H1 (cell line): ENCODE measurements around the gene PNMA8B. TPM values are rescaled to one million over a fixed set of nuclear protein-coding genes. Genes with fewer than 3 reads are reported as not detected.

Experiments used
- CTCF ChIA-PET: fragments of 300-600 bp; sonication (Branson Sonifier 250); formaldehyde crosslinking; loops from one replicate; lab custom pipeline; 2021; ENCODE audit not compliant: partially characterized antibody; lab: Charles Lee
- POLR2A ChIA-PET: fragments of 300-600 bp; sonication (Branson Sonifier 250); formaldehyde crosslinking; loops from one replicate; lab custom pipeline; 2021; ENCODE audit warnings: inconsistent platforms; ENCODE audit not compliant: partially characterized antibody; lab: Charles Lee
- DNase-seq, 2 experiments: peaks; one replicate each; pipeline versions ENCODE4 v3.0.0 to v3.0.0-alpha.2; 2010 to 2022; ENCODE audit warnings: low spot score in 2 of 2, low read depth in 1 of 2, mixed read lengths in 1 of 2
- FAIRE-seq: peaks from 2 replicates; lab custom pipeline; 2011; peaks lifted over from hg19 to GRCh38; lab: Jason Lieb, UNC
- H2AFZ ChIP-seq: 2 replicates; pipeline ENCODE4 v1.8.1; 2012; ENCODE audit warnings: low read length, inconsistent platforms
- H2AK5ac ChIP-seq: 2 replicates; pipeline ENCODE4 v1.6.1; 2013; ENCODE audit warnings: low read depth, low read length
- H2BK120ac ChIP-seq: replicated peaks from 2 replicates; pipeline ENCODE3; 2013; ENCODE audit warnings: low read depth, low read length, inconsistent platforms
- H2BK12ac ChIP-seq: 2 replicates; pipeline ENCODE4 v1.6.1; 2013; ENCODE audit warnings: low read depth, low read length
- H2BK15ac ChIP-seq: 2 replicates; pipeline ENCODE4 v1.6.1; 2013; ENCODE audit warnings: low read length
- H2BK20ac ChIP-seq: 2 replicates; pipeline ENCODE4 v1.6.1; 2013; ENCODE audit warnings: low read length
- H2BK5ac ChIP-seq: 2 replicates; pipeline ENCODE4 v1.6.1; 2013; ENCODE audit warnings: low read depth, low read length
- H3K14ac ChIP-seq: 2 replicates; pipeline ENCODE4 v1.6.1; 2013; ENCODE audit warnings: inconsistent platforms; ENCODE audit not compliant: insufficient read length
- H3K18ac ChIP-seq: 2 replicates; pipeline ENCODE4 v1.6.1; 2013; ENCODE audit warnings: low read length; ENCODE audit errors: extremely low read depth
- H3K23ac ChIP-seq: 2 replicates; pipeline ENCODE4 v1.6.1; 2013; ENCODE audit warnings: inconsistent platforms; ENCODE audit not compliant: insufficient read length
- H3K23me2 ChIP-seq: 2 replicates; pipeline ENCODE4 v1.6.1; 2013; ENCODE audit warnings: low read depth, low read length
- H3K27ac ChIP-seq: 2 replicates; pipeline ENCODE4 v1.6.1; 2011; ENCODE audit warnings: low read depth, low read length, inconsistent platforms
- H3K27me3 ChIP-seq, 4 experiments: replicated peaks in 1 of 4; 1 replicate in 1 of 4; 2 replicates in 3 of 4; pipeline versions ENCODE4 v1.6.1 to v1.8.1; 2011 to 2013; ENCODE audit warnings: low read length in 3 of 4, mild to moderate bottlenecking in 3 of 4, inconsistent platforms in 2 of 4, mixed read lengths in 2 of 4, moderate library complexity in 1 of 4; ENCODE audit not compliant: control insufficient read depth in 3 of 4, insufficient read depth in 3 of 4; ENCODE audit errors: extremely low read depth in 1 of 4
- H3K36me3 ChIP-seq, 4 experiments: 2 replicates each; pipeline versions ENCODE4 v1.6.1 to v1.8.1; 2011 to 2013; ENCODE audit warnings: mild to moderate bottlenecking in 4 of 4, low read length in 3 of 4, moderate library complexity in 2 of 4, control low read depth in 1 of 4, inconsistent platforms in 1 of 4; ENCODE audit not compliant: insufficient read depth in 4 of 4, control insufficient read depth in 2 of 4
- H3K4ac ChIP-seq: replicated peaks from 2 replicates; pipeline ENCODE3; 2013; ENCODE audit warnings: low read length, low read depth, mixed read lengths, inconsistent platforms; ENCODE audit not compliant: insufficient read length
- H3K4me1 ChIP-seq, 4 experiments: replicated peaks in 1 of 4; 1 replicate in 1 of 4; 2 replicates in 3 of 4; pipeline versions ENCODE4 v1.6.1 to v1.8.1; 2011 to 2013; ENCODE audit warnings: low read length in 3 of 4, inconsistent platforms in 2 of 4, mixed read lengths in 1 of 4; ENCODE audit not compliant: insufficient read depth in 4 of 4, control insufficient read depth in 3 of 4
- H3K4me2 ChIP-seq, 2 experiments: 2 replicates each; pipeline versions ENCODE4 v1.6.1 to v1.8.1; 2011 to 2013; ENCODE audit warnings: low read depth in 2 of 2, low read length in 2 of 2, control low read depth in 1 of 2, inconsistent platforms in 1 of 2, mild to moderate bottlenecking in 1 of 2; ENCODE audit not compliant: insufficient read depth in 1 of 2
- H3K4me3 ChIP-seq, 4 experiments: fragments of 200-600, 300-600 bp in 1 of 4; sonication (generic), shearing (Covaris generic), sonication (Bioruptor Twin) in 1 of 4; 2 replicates each; pipeline versions ENCODE4 v1.5.1 to v1.8.1; 2011 to 2016; ENCODE audit warnings: low read length in 4 of 4, low read depth in 3 of 4, control low read depth in 2 of 4, inconsistent platforms in 2 of 4, mild to moderate bottlenecking in 2 of 4, mixed read lengths in 1 of 4, moderate library complexity in 1 of 4; ENCODE audit not compliant: insufficient read depth in 2 of 4; ENCODE audit errors: extremely low read depth in 1 of 4
- H3K56ac ChIP-seq: replicated peaks from 2 replicates; pipeline ENCODE3; 2013; ENCODE audit warnings: low read depth, mild to moderate bottlenecking, mixed read lengths, low read length, inconsistent platforms; ENCODE audit not compliant: insufficient read length
- H3K79me1 ChIP-seq: 2 replicates; pipeline ENCODE4 v1.6.1; 2013; ENCODE audit warnings: low read depth, low read length, control low read depth
- H3K79me2 ChIP-seq, 2 experiments: 2 replicates each; pipeline versions ENCODE4 v1.6.1 to v1.8.1; 2012 to 2013; ENCODE audit warnings: low read length in 2 of 2, mild to moderate bottlenecking in 2 of 2, inconsistent platforms in 1 of 2; ENCODE audit not compliant: insufficient read depth in 2 of 2, control insufficient read depth in 1 of 2
- H3K9ac ChIP-seq, 4 experiments: replicated peaks in 1 of 4; 1 replicate in 1 of 4; 2 replicates in 3 of 4; pipeline versions ENCODE4 v1.6.1 to v1.8.1; 2011 to 2013; ENCODE audit warnings: low read depth in 3 of 4, low read length in 3 of 4, control low read depth in 2 of 4, mild to moderate bottlenecking in 2 of 4, moderate library complexity in 2 of 4, inconsistent platforms in 1 of 4; ENCODE audit errors: extremely low read depth in 1 of 4
- H3K9me3 ChIP-seq, 2 experiments: 2 replicates each; pipeline versions ENCODE4 v1.6.1 to v1.8.1; 2012 to 2013; ENCODE audit warnings: mild to moderate bottlenecking in 2 of 2, moderate library complexity in 2 of 2, control low read depth in 1 of 2, inconsistent platforms in 1 of 2, low read depth in 1 of 2, low read length in 1 of 2, mixed read lengths in 1 of 2; ENCODE audit not compliant: insufficient read depth in 2 of 2
- H4K20me1 ChIP-seq, 2 experiments: replicated peaks in 1 of 2; 2 replicates each; pipeline versions ENCODE3 to v1.8.1; 2011 to 2013; ENCODE audit warnings: inconsistent platforms in 2 of 2, low read length in 2 of 2, mild to moderate bottlenecking in 1 of 2; ENCODE audit not compliant: insufficient read depth in 2 of 2, control insufficient read depth in 1 of 2
- H4K5ac ChIP-seq: 2 replicates; pipeline ENCODE4 v1.6.1; 2013; ENCODE audit warnings: low read length, low read depth, mixed read lengths, inconsistent platforms; ENCODE audit not compliant: insufficient read length
- H4K8ac ChIP-seq: 2 replicates; pipeline ENCODE4 v1.8.0; 2013; ENCODE audit warnings: mild to moderate bottlenecking, moderate library complexity, low read length, inconsistent platforms; ENCODE audit not compliant: insufficient read depth; ENCODE audit errors: extremely low read depth
- H4K91ac ChIP-seq: replicated peaks from 2 replicates; pipeline ENCODE3; 2013; ENCODE audit warnings: low read length, mixed read lengths, inconsistent platforms; ENCODE audit not compliant: insufficient read length
- CHD1 ChIP-seq: IDR thresholded peaks from 2 replicates; pipeline ENCODE4 v1.6.1; 2012; ENCODE audit warnings: low read depth, low read length, improper control_type of control experiment
- EP300 ChIP-seq, 2 experiments: IDR thresholded peaks; 1 replicate in 1 of 2; 2 replicates in 1 of 2; pipeline ENCODE4 v1.6.1; 2011 to 2012; ENCODE audit warnings: low read depth in 2 of 2, low read length in 2 of 2, mild to moderate bottlenecking in 2 of 2, borderline replicate concordance in 1 of 2, inconsistent platforms in 1 of 2, moderate library complexity in 1 of 2
- JUN ChIP-seq: IDR thresholded peaks from 2 replicates; pipeline ENCODE4 v1.6.1; 2011; ENCODE audit warnings: low read depth, mild to moderate bottlenecking, improper control_type of control experiment, low read length
- KDM5A ChIP-seq: fragments of 200-600 bp; IDR thresholded peaks from 2 replicates; pipeline ENCODE4 v1.7.1; 2012; ENCODE audit warnings: mild to moderate bottlenecking, low read length, inconsistent platforms, mixed read lengths
- NANOG ChIP-seq: IDR thresholded peaks from 2 replicates; pipeline ENCODE4 v1.6.1; 2011; ENCODE audit warnings: low read length, low read depth, mild to moderate bottlenecking, inconsistent platforms; ENCODE audit not compliant: insufficient read depth, poor library complexity, severe bottlenecking
- SAP30 ChIP-seq: fragments of 300-600 bp; sonication (generic); IDR thresholded peaks from 2 replicates; pipeline ENCODE4 v1.7.1; 2012; ENCODE audit warnings: low read length, moderate library complexity, mild to moderate bottlenecking, inconsistent platforms; ENCODE audit not compliant: insufficient read depth, insufficient replicate concordance
- SIX5 ChIP-seq: IDR thresholded peaks from 2 replicates; pipeline ENCODE4 v1.6.1; 2011; ENCODE audit warnings: mild to moderate bottlenecking, low read depth, low read length
- TAF7 ChIP-seq: optimal IDR thresholded peaks from 2 replicates; pipeline ENCODE3; 2011; ENCODE audit warnings: low read depth, mild to moderate bottlenecking, inconsistent platforms, low read length, moderate library complexity, borderline replicate concordance
- YY1 ChIP-seq: IDR thresholded peaks from 2 replicates; pipeline ENCODE4 v1.6.1; 2011; ENCODE audit warnings: low read depth, mild to moderate bottlenecking, low read length
- WGBS, 2 experiments: shearing (Covaris generic) in 1 of 2; methylation state at CpG; one replicate each; pipeline versions ENCODE4 v1.1.6 to v1.1.7; 2013 to 2015; ENCODE audit warnings: low lambda C conversion rate in 2 of 2, mixed read lengths in 2 of 2, inconsistent platforms in 1 of 2, low coverage in 1 of 2, missing lambda C conversion rate in 1 of 2; ENCODE audit not compliant: insufficient replicate concordance in 2 of 2, insufficient coverage in 1 of 2, insufficient read length in 1 of 2; ENCODE audit errors: extremely low coverage in 1 of 2, missing lambda C conversion rate in 1 of 2; 5-methylcytosine and 5-hydroxymethylcytosine counted together
- polyA plus RNA-seq, 7 experiments: library from polyadenylated mRNA; depleted of rRNA in 3 of 7; stranded (reverse) in 5 of 7; unstranded in 2 of 7; fragments of >200 nt in 5 of 7; fragments of 200-250 nt in 2 of 7; gene quantifications; 1 replicate in 5 of 7; 2 replicates in 1 of 7; 4 replicates in 1 of 7; pipeline versions ENCODE4 v1.2.1 to v1.2.3, GENCODE V29; 2011 to 2013; ENCODE audit warnings: missing spikeins in 2 of 7, mixed read lengths in 2 of 7
- total RNA-seq: library from RNA; stranded (reverse); fragmentation: NEBNext Ultra II Directional; extraction: Animal tissue kit (Norgen Biotek cat#: 25700); gene quantifications from 2 replicates; pipeline ENCODE4 v1.2.1, GENCODE V29; 2021
- TF ChIP-seq, protein P1 (sequence below): IDR thresholded peaks from 2 replicates; pipeline ENCODE4 v1.6.1; 2012; ENCODE audit warnings: inconsistent platforms
- TF ChIP-seq, protein P2 (sequence below): IDR thresholded peaks from 2 replicates; pipeline ENCODE4 v1.6.1; 2011; ENCODE audit warnings: low read length, improper control_type of control experiment

The PNMA8B gene
- total and polyA plus RNA-seq, 2 of the 8 experiments (the other 6 are each of a cell fraction or from before 2014, with no cell fraction given): 0.48 to 1.4 TPM

DNA sequence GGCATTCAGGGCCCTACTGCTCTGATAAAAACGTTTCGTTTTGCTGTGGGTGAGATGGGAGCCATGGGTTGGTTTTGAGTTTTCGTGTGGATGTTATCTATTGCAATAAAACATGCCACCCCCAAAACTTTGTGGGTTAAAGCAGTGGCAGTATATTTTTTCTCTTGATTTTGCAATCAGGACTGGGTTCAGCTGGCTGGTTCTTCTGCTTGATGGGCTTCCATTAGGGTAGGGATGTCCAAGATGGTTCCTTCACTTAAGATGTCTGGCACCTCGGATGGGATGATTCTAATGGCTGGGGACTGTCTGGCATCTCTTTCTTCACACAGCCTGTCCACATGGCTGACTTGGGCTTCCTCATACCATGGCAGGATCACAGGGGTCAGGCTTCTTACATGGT is 15.6 kb upstream of the PNMA8B start:
- Histone ChIP-seq H3K36me3 (no peaks in the 10 kb centered on the region), H3K4me2 (no peak overlapping the region), H3K23ac (no peak overlapping the region), H3K4me1 (no peaks in the 10 kb centered on the region), H3K23me2 (peaks cover 3% of the 10 kb centered on the region; the same call in 1 of the 2 replicates), H2AK5ac (no peak overlapping the region), H3K27me3 (no peaks in the 10 kb centered on the region), H4K5ac (no peak overlapping the region), H3K56ac (no peak overlapping the region), H3K18ac (no peak overlapping the region), H4K91ac (no peak overlapping the region), H3K27ac (no peak overlapping the region), H2AFZ (no peak overlapping the region), H4K8ac (no peak overlapping the region), H3K9me3 (no peaks in the 10 kb centered on the region), H2BK20ac (no peak overlapping the region), H2BK12ac (no peak overlapping the region), H3K79me1 (no peaks in the 10 kb centered on the region), H3K79me2 (no peaks in the 10 kb centered on the region), H2BK5ac (no peak overlapping the region), H3K9ac (no peak overlapping the region), H3K4me3 (no peak overlapping the region), H2BK120ac (no peak overlapping the region), H3K4ac (no peak overlapping the region), H4K20me1 (peaks cover 0 to 3% of the 10 kb centered on the region in 2 experiments), H3K14ac (no peak overlapping the region), H2BK15ac (no peak overlapping the region)
- DNase-seq: no peak
- ChIA-PET POLR2A (interaction anchor here (2.1 kb wide), 1 partner anchor 19 kb away, joined by 6 read pairs; no protein-coding TSS in a partner anchor), CTCF (interaction anchor here (0.8 to 6.8 kb wide), 11 partner anchors 20 to 164 kb away, joined by 3 to 91 read pairs (median 4); no protein-coding TSS in a partner anchor)
- no peak for TF ChIP-seq NANOG
- TF ChIP-seq SIX5: no peak
- TF ChIP-seq SAP30: no peak
- TF ChIP-seq, protein P1, sequence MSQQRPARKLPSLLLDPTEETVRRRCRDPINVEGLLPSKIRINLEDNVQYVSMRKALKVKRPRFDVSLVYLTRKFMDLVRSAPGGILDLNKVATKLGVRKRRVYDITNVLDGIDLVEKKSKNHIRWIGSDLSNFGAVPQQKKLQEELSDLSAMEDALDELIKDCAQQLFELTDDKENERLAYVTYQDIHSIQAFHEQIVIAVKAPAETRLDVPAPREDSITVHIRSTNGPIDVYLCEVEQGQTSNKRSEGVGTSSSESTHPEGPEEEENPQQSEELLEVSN: no peak
- TF ChIP-seq CHD1: no peak
- TF ChIP-seq, protein P2, sequence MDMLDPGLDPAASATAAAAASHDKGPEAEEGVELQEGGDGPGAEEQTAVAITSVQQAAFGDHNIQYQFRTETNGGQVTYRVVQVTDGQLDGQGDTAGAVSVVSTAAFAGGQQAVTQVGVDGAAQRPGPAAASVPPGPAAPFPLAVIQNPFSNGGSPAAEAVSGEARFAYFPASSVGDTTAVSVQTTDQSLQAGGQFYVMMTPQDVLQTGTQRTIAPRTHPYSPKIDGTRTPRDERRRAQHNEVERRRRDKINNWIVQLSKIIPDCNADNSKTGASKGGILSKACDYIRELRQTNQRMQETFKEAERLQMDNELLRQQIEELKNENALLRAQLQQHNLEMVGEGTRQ: no peak
- TF ChIP-seq TAF7: no peak
- no peak for TF ChIP-seq KDM5A
- TF ChIP-seq YY1: no peak
- no peak for TF ChIP-seq JUN
- TF ChIP-seq EP300 (IDR thresholded peaks at IDR 0.05; ENCODE audit: borderline replicate concordance in 1 of 2, low read depth in 2 of 2, low read length in 2 of 2): no peak
- no peak for FAIRE-seq
- 86% methylated on average over 4 of the region's 4 CpGs; no CpG with 5 or more reads in 1 of the 2 experiments for WGBS, 2 experiments
